SK-N-MC (cell line): ENCODE results near the gene HYAL2.

Experiments used
- EZH2 ChIP-seq: fragments of 200-600 bp; sonication (generic); IDR thresholded peaks from one replicate; pipeline ENCODE4 v1.6.1; 2017; ENCODE audit warnings: antibody characterized with exemption
- FOXP2 ChIP-seq: optimal IDR thresholded peaks from 2 replicates; pipeline ENCODE3; 2011; ENCODE audit warnings: mild to moderate bottlenecking, moderate library complexity; ENCODE audit not compliant: insufficient read depth; ENCODE audit errors: extremely low read length, control extremely low read depth
- POLR2AphosphoS5 ChIP-seq: IDR thresholded peaks from 2 replicates; pipeline ENCODE4 v1.6.1; 2012; ENCODE audit warnings: mild to moderate bottlenecking, low read depth, low read length, borderline replicate concordance

GRCh38 chr3:50275141-50275995 is 47.2 kb downstream of the HYAL2 start:
- TF ChIP-seq POLR2AphosphoS5 (no peak), EZH2 (no peak), FOXP2 (no peak)
